Measurements from ENCODE around the gene ZNF85.

- TF ChIP-seq, protein P1, sequence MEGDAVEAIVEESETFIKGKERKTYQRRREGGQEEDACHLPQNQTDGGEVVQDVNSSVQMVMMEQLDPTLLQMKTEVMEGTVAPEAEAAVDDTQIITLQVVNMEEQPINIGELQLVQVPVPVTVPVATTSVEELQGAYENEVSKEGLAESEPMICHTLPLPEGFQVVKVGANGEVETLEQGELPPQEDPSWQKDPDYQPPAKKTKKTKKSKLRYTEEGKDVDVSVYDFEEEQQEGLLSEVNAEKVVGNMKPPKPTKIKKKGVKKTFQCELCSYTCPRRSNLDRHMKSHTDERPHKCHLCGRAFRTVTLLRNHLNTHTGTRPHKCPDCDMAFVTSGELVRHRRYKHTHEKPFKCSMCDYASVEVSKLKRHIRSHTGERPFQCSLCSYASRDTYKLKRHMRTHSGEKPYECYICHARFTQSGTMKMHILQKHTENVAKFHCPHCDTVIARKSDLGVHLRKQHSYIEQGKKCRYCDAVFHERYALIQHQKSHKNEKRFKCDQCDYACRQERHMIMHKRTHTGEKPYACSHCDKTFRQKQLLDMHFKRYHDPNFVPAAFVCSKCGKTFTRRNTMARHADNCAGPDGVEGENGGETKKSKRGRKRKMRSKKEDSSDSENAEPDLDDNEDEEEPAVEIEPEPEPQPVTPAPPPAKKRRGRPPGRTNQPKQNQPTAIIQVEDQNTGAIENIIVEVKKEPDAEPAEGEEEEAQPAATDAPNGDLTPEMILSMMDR (IDR thresholded peaks at IDR 0.05) = no peak
- no peak for TF ChIP-seq POLR2A (IDR thresholded peaks at IDR 0.05)
Measured at GRCh38 chr19:20999731-21000352, 76.8 kb downstream of the ZNF85 start.

Data from esophagus squamous epithelium (tissue), 4 donors.